ENCODE measurements around the gene PBX3.

DNA sequence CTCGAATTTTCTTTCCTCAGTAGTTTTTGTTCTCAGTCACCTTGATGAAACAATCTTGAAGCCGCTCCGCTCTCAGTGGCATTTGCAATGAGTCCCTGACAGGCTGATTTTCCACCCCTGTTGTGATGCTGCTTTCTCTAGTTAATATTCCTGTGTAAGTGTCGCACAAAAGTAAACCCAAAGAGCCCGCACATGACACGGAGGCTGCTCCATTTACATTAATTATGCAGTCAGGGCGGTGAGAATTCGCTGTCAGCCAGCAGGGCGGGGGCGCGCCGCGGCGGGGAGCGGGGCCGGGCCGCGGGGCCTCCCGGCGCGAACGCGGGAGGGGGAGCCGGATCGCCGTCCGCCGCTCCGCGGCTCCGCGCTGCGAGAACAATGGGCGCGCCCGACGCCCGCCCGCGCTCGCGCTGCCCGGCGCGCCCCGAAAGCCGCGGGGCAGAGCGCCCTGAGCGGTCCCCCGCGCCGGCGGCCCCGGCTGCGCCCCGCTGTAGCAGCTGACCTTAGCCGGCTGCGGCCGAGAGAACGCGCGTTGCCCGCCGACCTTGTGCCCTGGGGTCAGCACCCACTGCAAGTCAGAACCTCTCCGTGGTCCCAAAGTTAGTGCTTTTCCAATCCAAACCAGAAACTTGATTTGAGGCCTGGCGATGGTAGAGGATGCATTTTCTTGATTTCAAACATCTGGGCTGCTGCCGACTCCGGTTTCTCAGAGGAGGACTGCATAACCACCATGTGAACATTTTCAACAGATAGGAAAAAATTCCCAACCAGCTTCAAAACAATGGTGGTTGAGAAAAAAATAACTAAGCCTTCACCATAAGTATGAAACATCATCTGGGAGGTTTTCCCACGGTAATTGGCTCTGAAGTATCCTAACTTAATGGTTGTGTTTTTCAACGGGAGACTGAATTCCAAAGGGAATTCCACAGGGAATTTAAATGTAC is 142.6 kb downstream of the PBX3 start:
- TF ChIP-seq, protein P1, sequence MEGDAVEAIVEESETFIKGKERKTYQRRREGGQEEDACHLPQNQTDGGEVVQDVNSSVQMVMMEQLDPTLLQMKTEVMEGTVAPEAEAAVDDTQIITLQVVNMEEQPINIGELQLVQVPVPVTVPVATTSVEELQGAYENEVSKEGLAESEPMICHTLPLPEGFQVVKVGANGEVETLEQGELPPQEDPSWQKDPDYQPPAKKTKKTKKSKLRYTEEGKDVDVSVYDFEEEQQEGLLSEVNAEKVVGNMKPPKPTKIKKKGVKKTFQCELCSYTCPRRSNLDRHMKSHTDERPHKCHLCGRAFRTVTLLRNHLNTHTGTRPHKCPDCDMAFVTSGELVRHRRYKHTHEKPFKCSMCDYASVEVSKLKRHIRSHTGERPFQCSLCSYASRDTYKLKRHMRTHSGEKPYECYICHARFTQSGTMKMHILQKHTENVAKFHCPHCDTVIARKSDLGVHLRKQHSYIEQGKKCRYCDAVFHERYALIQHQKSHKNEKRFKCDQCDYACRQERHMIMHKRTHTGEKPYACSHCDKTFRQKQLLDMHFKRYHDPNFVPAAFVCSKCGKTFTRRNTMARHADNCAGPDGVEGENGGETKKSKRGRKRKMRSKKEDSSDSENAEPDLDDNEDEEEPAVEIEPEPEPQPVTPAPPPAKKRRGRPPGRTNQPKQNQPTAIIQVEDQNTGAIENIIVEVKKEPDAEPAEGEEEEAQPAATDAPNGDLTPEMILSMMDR (IDR thresholded peaks at IDR 0.05; ENCODE audit: insufficient read depth, low read length, poor library complexity, severe bottlenecking), result no peak
- no peak for TF ChIP-seq EZH2phosphoT487 (conservative IDR thresholded peaks at IDR 0.05; ENCODE audit: low read length)
